ENCODE measurements around the gene SOCS4.

DNA sequence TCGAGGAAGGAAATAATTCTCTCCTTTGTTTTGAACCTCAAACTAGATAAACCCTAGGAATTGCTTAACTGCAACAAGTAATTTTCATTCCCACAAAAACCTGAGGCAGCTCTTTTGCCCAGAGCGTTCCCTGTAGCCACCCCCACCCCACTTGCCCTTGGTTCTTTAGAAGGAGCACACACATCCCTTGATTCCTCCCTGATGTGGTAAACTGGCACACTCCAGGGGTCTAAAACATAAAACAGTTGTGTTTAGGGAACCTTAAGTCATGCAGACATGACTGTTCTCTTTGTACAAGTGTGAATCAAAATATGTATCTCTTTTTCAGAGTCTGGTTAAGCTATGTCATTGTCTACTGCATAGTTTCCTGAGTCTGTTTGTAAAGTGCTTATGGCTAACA is 38.4 kb downstream of the SOCS4 start:
- TF ChIP-seq, protein P1, sequence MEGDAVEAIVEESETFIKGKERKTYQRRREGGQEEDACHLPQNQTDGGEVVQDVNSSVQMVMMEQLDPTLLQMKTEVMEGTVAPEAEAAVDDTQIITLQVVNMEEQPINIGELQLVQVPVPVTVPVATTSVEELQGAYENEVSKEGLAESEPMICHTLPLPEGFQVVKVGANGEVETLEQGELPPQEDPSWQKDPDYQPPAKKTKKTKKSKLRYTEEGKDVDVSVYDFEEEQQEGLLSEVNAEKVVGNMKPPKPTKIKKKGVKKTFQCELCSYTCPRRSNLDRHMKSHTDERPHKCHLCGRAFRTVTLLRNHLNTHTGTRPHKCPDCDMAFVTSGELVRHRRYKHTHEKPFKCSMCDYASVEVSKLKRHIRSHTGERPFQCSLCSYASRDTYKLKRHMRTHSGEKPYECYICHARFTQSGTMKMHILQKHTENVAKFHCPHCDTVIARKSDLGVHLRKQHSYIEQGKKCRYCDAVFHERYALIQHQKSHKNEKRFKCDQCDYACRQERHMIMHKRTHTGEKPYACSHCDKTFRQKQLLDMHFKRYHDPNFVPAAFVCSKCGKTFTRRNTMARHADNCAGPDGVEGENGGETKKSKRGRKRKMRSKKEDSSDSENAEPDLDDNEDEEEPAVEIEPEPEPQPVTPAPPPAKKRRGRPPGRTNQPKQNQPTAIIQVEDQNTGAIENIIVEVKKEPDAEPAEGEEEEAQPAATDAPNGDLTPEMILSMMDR (conservative IDR thresholded peaks at IDR 0.05; ENCODE audit: low read depth in 2 of 2): no peak
- no peak for TF ChIP-seq POLR2AphosphoS5 (IDR thresholded peaks at IDR 0.05; ENCODE audit: low read depth)
- no peak for TF ChIP-seq EZH2phosphoT487 (IDR thresholded peaks at IDR 0.05; ENCODE audit: unreplicated experiment)
- no peak for TF ChIP-seq CREB1 (CRISPR knock-in tag; IDR thresholded peaks at IDR 0.05; ENCODE audit: low read depth)
- no peak for TF ChIP-seq REST (IDR thresholded peaks at IDR 0.05; ENCODE audit: unreplicated experiment)
- TF ChIP-seq ZNF331 (CRISPR knock-in tag; IDR thresholded peaks at IDR 0.05; ENCODE audit: low read depth): no peak
- no peak for TF ChIP-seq EZH2 (IDR thresholded peaks at IDR 0.05; ENCODE audit: low read depth, unreplicated experiment)
- TF ChIP-seq, protein P2, sequence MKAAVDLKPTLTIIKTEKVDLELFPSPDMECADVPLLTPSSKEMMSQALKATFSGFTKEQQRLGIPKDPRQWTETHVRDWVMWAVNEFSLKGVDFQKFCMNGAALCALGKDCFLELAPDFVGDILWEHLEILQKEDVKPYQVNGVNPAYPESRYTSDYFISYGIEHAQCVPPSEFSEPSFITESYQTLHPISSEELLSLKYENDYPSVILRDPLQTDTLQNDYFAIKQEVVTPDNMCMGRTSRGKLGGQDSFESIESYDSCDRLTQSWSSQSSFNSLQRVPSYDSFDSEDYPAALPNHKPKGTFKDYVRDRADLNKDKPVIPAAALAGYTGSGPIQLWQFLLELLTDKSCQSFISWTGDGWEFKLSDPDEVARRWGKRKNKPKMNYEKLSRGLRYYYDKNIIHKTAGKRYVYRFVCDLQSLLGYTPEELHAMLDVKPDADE (IDR thresholded peaks at IDR 0.05): no peak

Measured in GM23338 (cell line).